GM12892 (cell line): ENCODE measurements around the gene ESRRG.

Source experiments
- POLR2A ChIP-seq: IDR thresholded peaks from 2 replicates; pipeline ENCODE4 v1.6.1; 2011; ENCODE audit warnings: low read depth, low read length, control low read depth
- POLR2AphosphoS5 ChIP-seq: IDR thresholded peaks from 2 replicates; pipeline ENCODE4 v1.6.1; 2011; ENCODE audit warnings: low read depth, low read length, control low read depth
- TAF1 ChIP-seq: IDR thresholded peaks from 2 replicates; pipeline ENCODE4 v1.6.1; 2011; ENCODE audit warnings: low read depth, mild to moderate bottlenecking, control low read depth, low read length, borderline replicate concordance

GRCh38 chr1:216582151-216582550 is 141.1 kb downstream of the ESRRG start:
- TF ChIP-seq POLR2AphosphoS5 = no peak
- no peak for TF ChIP-seq TAF1
- TF ChIP-seq POLR2A = no peak
